Skeletal muscle tissue (tissue), 4 donors: ENCODE measurements around the gene NCOA3. TPM values are rescaled to one million over a fixed set of nuclear protein-coding genes. Genes with fewer than 3 reads are reported as not detected.

Experiments used
- H3K27ac ChIP-seq: one replicate; pipeline ENCODE4 v1.7.0; 2013; ENCODE audit warnings: mild to moderate bottlenecking, low read depth, low read length, inconsistent platforms
- H3K27me3 ChIP-seq, 3 donors: one replicate each; pipeline ENCODE4 v1.7.0; 2013; ENCODE audit warnings: low read length in 3 of 3; ENCODE audit not compliant: control insufficient read depth in 3 of 3, insufficient read depth in 3 of 3
- H3K36me3 ChIP-seq, 3 donors: one replicate each; pipeline ENCODE4 v1.7.0; 2013; ENCODE audit warnings: low read length in 3 of 3; ENCODE audit not compliant: control insufficient read depth in 3 of 3, insufficient read depth in 3 of 3
- H3K4me1 ChIP-seq, 3 donors: one replicate each; pipeline ENCODE4 v1.7.0; 2013; ENCODE audit warnings: low read length in 3 of 3, mild to moderate bottlenecking in 3 of 3; ENCODE audit not compliant: control insufficient read depth in 3 of 3, insufficient read depth in 3 of 3
- H3K4me3 ChIP-seq, 3 donors: one replicate each; pipeline ENCODE4 v1.7.0; 2013; ENCODE audit warnings: low read length in 3 of 3
- H3K9ac ChIP-seq, 3 donors: one replicate each; pipeline ENCODE4 v1.7.0; 2013; ENCODE audit warnings: low read length in 3 of 3, mild to moderate bottlenecking in 3 of 3, moderate library complexity in 2 of 3, low read depth in 1 of 3
- H3K9me3 ChIP-seq, 3 donors: one replicate each; pipeline ENCODE4 v1.7.0; 2013; ENCODE audit warnings: low read length in 3 of 3; ENCODE audit not compliant: control insufficient read depth in 3 of 3
- total RNA-seq: library from RNA; depleted of rRNA; stranded (reverse); fragments of >200 nt; gene quantifications from one replicate; pipeline ENCODE4 v1.2.3, GENCODE V29; 2014
- donor health status: Osteomylitis.

Gene NCOA3
- total RNA-seq, 1 donor from 2014 or later: 25.6 TPM

DNA sequence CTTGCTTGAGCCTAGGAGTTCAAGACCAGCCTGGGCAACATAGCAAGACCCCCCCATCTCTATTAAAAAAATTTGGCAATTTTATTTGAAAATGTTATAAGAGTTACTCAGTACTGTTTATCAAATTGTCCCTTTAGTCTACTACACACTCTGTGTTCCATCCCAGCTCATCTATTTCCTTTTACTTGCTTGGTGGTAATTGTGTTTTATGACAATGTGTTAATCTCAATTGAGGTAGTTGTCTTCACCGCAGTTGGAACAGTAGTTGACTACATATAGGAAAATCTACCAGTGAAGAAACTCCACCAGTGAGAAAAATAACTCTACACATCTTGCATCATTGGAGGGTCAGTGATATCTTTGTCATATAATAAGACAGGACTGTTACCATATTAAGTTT is 8.0 kb downstream of the NCOA3 start:
- Histone ChIP-seq H3K27ac (no peak overlapping the region), H3K36me3 (no peaks in the 10 kb centered on the region), H3K4me1 (no peaks in the 10 kb centered on the region), H3K9me3 (no peaks in the 10 kb centered on the region), H3K9ac (no peak overlapping the region), H3K27me3 (no peaks in the 10 kb centered on the region), H3K4me3 (no peak overlapping the region)

DNA sequence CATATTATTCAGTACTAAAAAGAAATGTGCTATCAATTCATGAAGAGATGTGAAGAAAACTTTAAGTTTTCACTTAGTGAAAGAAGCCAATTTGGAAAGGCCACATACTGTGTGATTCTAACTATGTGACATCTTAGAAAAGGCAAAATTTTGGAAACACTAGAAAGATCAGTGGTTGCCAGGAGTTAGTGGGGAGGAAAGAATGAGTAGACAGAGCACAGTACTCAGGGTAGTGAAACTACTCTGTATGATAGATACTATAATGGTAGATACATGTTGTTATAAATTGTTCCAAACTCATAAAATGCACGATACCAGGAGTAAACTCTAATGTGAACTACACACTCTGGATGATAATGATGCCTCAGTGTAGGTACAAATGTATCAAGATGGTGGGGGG is 14.2 kb downstream of the NCOA3 start:
- Histone ChIP-seq H3K9me3 (peaks cover 0 to 3% (median 0%) of the 10 kb centered on the region in 3 donors), H3K36me3 (peaks cover 0 to 5% (median 5%) of the 10 kb centered on the region in 3 donors), H3K9ac (no peak overlapping the region), H3K27me3 (no peaks in the 10 kb centered on the region), H3K4me3 (no peak overlapping the region), H3K27ac (no peak overlapping the region), H3K4me1 (no peaks in the 10 kb centered on the region)

DNA sequence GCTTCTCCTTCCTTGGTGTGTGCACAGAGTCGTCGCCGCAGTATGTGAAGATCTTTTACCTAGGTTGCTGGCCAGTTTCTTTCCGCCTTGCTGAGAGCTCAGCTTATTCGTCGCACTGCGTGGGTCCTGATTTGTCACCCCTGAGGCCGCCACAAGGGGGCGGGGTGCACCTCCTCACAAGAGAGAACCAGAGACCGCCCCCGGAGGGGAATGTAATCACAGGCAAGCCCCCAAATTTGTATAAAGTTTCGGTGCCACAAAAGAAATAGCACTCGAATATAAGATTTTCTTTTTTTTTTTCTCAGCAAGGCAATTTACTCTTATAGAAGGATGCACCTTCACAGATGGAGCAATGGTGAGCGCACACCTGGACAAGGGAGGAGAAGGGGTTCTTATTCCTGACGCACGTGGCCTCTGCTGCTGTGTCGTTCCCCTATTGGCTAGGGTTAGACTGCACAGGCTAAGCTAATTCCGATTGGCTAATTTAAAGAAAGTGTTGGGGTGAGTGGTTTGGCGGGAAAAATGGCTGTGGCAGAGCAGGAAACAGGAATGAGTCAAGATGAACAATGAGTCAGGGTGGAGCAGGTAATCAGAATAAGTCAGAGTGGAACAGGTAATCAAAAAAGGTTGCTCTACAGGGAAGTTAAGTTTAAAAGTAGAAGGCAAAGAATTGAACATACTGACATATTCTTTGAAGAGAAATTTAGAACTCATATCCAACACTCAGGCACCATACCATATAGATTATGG is 19.5 kb downstream of the NCOA3 start:
- peaks cover 0 to 8% (median 5%) of the 10 kb centered on the region in 3 donors for H3K36me3 ChIP-seq
- no peaks in the 10 kb centered on the region for H3K27me3 ChIP-seq
- H3K9ac ChIP-seq: no peak overlapping the region
- H3K4me1 ChIP-seq: peaks cover 0 to 3% (median 0%) of the 10 kb centered on the region in 3 donors
- H3K4me3 ChIP-seq: no peak overlapping the region
- no peak overlapping the region for H3K27ac ChIP-seq
- peaks cover 0 to 6% (median 0%) of the 10 kb centered on the region in 3 donors for H3K9me3 ChIP-seq

DNA sequence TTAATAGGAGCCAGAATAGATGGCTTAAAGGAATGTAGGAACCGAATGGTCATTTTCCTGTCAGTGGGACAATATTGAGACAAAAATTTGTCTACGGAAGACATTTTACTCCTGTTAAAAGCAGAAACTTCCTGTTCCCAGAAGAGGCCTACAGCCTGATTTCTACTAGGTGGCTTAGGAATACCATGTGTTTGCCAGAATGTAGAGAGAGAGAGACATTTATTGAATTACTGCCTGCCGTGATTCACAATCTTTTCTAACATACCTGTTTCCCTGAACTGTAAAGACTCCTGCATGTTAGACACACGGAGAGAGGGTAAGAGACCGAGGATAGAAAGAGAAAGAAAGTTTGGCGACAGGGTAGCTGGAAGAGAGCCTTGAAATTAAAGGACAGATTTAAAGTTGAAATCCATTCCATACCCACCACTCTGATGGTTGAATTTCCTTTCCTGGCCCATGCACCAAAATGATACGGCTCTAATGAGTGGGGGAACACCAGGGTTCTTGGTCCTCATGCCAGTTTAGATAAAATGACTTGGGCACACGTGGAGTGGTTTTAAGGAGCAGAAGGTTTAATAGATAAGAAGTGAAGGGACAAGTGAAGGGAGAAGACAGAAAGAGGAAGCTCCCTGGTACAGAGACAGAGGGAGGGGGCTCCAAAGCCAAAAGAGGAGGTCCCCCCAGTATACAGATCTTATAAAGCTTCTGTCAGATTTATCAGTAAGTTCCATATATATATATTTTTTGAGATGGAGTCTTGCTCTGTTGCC is 22.5 kb downstream of the NCOA3 start:
- peaks cover 0 to 6% (median 2%) of the 10 kb centered on the region in 3 donors for H3K9me3 ChIP-seq
- H3K9ac ChIP-seq: no peak overlapping the region
- H3K4me3 ChIP-seq: no peak overlapping the region
- no peaks in the 10 kb centered on the region for H3K27me3 ChIP-seq
- H3K36me3 ChIP-seq: peaks cover 0 to 8% (median 5%) of the 10 kb centered on the region in 3 donors
- peak overlapping the region; percentile 44 for H3K27ac ChIP-seq
- peaks cover 0 to 3% (median 0%) of the 10 kb centered on the region in 3 donors for H3K4me1 ChIP-seq

DNA sequence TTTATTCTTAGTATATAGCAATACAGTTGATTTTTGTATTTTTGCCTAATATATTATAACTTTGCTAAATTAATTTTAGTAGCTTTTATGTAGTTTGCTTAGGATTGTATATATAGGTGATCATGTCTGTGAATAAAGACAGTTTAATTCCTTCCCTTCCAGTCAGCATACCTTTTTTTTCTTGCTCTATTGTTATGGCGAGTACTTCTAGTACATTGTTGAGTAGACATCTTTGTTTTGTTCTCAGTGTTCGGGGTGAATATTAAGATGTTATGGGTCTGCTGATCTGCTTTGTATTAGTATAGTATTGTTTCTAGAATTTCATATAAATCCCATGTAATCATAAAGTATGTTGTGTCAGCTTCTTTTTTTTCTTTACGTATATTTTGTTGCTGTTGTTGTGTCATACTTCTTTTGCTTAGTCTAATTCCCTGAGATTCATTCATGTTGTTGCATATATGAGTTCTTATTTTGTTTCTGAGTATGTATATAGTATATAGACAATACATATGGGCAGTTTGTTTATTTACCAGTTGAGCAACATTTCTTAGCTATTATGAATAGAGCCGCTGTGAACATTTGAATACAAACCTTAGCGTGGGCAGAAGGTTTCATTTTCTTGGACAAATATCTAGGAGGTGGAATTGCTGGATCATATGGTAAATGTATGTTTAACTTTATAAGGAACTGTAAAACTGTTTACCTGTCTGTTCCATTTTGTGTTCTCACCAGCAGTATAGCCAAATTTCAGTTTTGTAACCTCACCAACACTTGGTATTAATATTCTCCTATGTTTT is 25.5 kb downstream of the NCOA3 start:
- H3K9ac ChIP-seq: no peak overlapping the region
- no peak overlapping the region for H3K27ac ChIP-seq
- no peaks in the 10 kb centered on the region for H3K27me3 ChIP-seq
- peaks cover 0 to 5% (median 0%) of the 10 kb centered on the region in 3 donors for H3K4me1 ChIP-seq
- peaks cover 0 to 2% (median 0%) of the 10 kb centered on the region in 3 donors for H3K9me3 ChIP-seq
- H3K36me3 ChIP-seq: no peaks in the 10 kb centered on the region
- H3K4me3 ChIP-seq: no peak overlapping the region

DNA sequence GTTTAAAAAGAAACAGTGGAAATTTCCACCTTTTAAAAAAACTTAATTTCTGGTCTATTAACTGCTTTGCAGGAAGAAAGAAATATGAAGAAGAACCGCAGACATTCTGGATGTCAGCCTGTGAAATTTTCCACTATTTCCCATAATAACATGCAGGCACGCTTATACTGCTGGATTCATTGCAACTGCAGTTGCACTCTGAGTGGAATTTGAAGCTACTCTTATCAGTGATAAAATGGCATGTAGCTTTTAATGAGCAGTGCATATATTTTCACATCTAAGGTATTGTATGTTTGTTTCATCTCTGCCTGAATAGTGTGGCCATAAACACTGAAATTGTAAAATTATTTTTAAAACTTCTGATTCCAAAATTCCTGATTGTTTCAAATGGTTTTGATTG is 28.2 kb downstream of the NCOA3 start:
- no peak overlapping the region for H3K27ac ChIP-seq
- no peaks in the 10 kb centered on the region for H3K27me3 ChIP-seq
- no peak overlapping the region for H3K4me3 ChIP-seq
- no peak overlapping the region for H3K9ac ChIP-seq
- H3K4me1 ChIP-seq: peaks cover 0 to 5% (median 0%) of the 10 kb centered on the region in 3 donors
- H3K9me3 ChIP-seq: peaks cover 0 to 2% (median 0%) of the 10 kb centered on the region in 3 donors
- H3K36me3 ChIP-seq: no peaks in the 10 kb centered on the region

DNA sequence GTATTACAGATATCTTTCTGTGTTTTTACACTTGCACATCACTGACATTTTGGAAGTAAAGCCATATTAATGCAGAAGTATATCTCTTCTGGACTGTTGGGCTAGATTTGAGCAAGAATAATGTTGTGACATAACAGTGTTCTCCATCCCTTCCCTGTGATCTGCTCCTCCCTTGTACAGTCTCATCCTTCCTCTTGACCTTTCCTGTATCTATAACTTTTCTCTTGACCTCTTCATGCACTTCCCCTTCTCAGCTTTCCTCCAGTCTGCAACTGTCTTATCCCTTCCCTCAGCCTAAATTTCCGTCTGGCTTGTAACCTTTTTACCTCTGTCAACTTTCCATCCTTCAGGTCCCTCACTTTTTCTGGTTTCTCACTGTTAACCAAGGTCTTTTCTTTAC is 29.8 kb downstream of the NCOA3 start:
- H3K9ac ChIP-seq: no peak overlapping the region
- no peak overlapping the region for H3K4me3 ChIP-seq
- no peaks in the 10 kb centered on the region for H3K36me3 ChIP-seq
- peaks cover 0 to 2% (median 0%) of the 10 kb centered on the region in 3 donors for H3K9me3 ChIP-seq
- H3K27me3 ChIP-seq: no peaks in the 10 kb centered on the region
- peaks cover 0 to 5% (median 0%) of the 10 kb centered on the region in 3 donors for H3K4me1 ChIP-seq
- H3K27ac ChIP-seq: no peak overlapping the region

DNA sequence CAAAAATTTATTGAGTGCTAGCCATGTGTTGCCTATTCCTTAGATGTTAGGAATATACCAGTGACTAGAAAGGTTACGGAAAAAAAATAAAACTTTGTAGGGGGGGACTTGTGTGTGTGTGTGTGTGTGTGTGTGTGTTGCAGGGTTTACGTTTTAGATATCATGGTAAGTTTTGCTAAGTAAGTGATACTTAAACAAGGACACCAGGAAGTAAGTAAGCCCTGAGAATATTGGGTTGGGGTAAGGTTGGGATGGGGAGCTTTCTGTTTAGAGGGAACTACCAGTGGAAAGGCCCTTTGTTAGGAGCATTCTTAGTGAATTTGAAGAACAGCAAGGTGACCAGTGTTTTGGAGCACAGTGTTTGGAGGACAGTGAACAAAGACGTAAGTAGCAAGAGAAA is 30.3 kb downstream of the NCOA3 start:
- H3K9me3 ChIP-seq: peaks cover 0 to 2% (median 0%) of the 10 kb centered on the region in 3 donors
- H3K9ac ChIP-seq: no peak overlapping the region
- H3K36me3 ChIP-seq: no peaks in the 10 kb centered on the region
- peaks cover 0 to 5% (median 0%) of the 10 kb centered on the region in 3 donors for H3K4me1 ChIP-seq
- no peak overlapping the region for H3K27ac ChIP-seq
- H3K27me3 ChIP-seq: no peaks in the 10 kb centered on the region
- no peak overlapping the region for H3K4me3 ChIP-seq

DNA sequence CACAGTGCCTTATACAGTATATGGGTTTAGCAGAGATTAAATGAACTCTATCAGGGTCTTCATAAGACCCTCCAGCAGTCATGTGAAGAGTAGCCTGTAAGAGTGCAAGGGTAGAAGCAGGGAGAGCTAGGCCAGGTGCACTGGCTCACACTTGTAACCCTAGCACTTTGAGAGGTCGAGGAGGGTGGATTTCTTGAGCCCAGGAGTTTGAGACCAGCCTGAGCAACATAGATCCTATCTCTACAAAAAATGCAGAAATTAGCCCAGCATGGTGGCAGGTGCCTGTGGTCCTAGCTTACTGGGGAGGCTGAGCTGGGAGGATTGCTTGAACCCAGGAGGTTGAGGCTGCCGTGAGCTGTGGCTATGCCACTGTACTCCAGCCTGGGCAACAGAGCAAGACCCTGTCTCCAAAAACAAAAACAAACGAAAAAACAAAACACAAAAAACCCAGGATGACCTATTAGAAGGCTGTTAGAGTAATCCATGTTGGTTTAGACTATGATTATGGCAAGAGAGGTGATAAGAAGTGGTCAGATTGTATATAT is 31.9 kb downstream of the NCOA3 start:
- H3K27me3 ChIP-seq: no peaks in the 10 kb centered on the region
- no peaks in the 10 kb centered on the region for H3K36me3 ChIP-seq
- no peak overlapping the region for H3K27ac ChIP-seq
- peaks cover 0 to 5% (median 2%) of the 10 kb centered on the region in 3 donors for H3K4me1 ChIP-seq
- no peak overlapping the region for H3K4me3 ChIP-seq
- no peak overlapping the region for H3K9ac ChIP-seq
- H3K9me3 ChIP-seq: no peaks in the 10 kb centered on the region
